GM18517 (cell line): Measurements from ENCODE around the gene MBOAT1.
"Not testable (repeated sequence)": the region's sequence is repeated elsewhere in the genome, so short reads cannot be mapped to it uniquely, and the experiment has no call there.

Experiments used
- ATAC-seq: cut with Tn5 transposase; IDR thresholded peaks from one replicate; pipeline ENCODE4 v1.9.1; 2021; ENCODE audit warnings: mild to moderate bottlenecking, moderate library complexity; ENCODE audit not compliant: unreplicated experiment

Gene MBOAT1

GRCh38 chr6:20204512-20204894 lies 7.8 kb downstream of the MBOAT1 start:
- no peak for ATAC-seq

GRCh38 chr6:20203561-20204511 lies 8.4 kb downstream of the MBOAT1 start:
- ATAC-seq, result no peak

GRCh38 chr6:20202699-20203302 lies 9.5 kb downstream of the MBOAT1 start:
- ATAC-seq, result no peak

- ATAC-seq, result peak; percentile 39
Observed at GRCh38 chr6:20202324-20202658, 10.0 kb downstream of the MBOAT1 start.

- no peak for ATAC-seq
Observed at GRCh38 chr6:20200761-20201630, 11.3 kb downstream of the MBOAT1 start.

GRCh38 chr6:20198775-20199174 lies 13.5 kb downstream of the MBOAT1 start:
- ATAC-seq, result no peak

- no peak for ATAC-seq
Observed at GRCh38 chr6:20198156-20198774, 14.0 kb downstream of the MBOAT1 start.

- no peak for ATAC-seq
Observed at GRCh38 chr6:20197251-20197650, 15.0 kb downstream of the MBOAT1 start.

GRCh38 chr6:20192625-20193024 lies 19.6 kb downstream of the MBOAT1 start:
- ATAC-seq, result no peak

- ATAC-seq, result no peak
Observed at GRCh38 chr6:20191992-20192391, 20.3 kb downstream of the MBOAT1 start.

GRCh38 chr6:20188630-20189075 lies 23.6 kb downstream of the MBOAT1 start:
- no peak for ATAC-seq

- ATAC-seq, result no peak
Observed at GRCh38 chr6:20186981-20187380, 25.3 kb downstream of the MBOAT1 start.

GRCh38 chr6:20183706-20184105 lies 28.6 kb downstream of the MBOAT1 start:
- no peak for ATAC-seq

GRCh38 chr6:20182926-20183521 lies 29.2 kb downstream of the MBOAT1 start:
- ATAC-seq, result no peak

- ATAC-seq, result no peak
Observed at GRCh38 chr6:20182069-20182468, 30.2 kb downstream of the MBOAT1 start.

- ATAC-seq, result peak; percentile 75
Observed at GRCh38 chr6:20180935-20181334, 31.3 kb downstream of the MBOAT1 start.

- ATAC-seq, result not testable (repeated sequence)
Observed at GRCh38 chr6:20179287-20180045, 32.8 kb downstream of the MBOAT1 start.

- ATAC-seq, result no peak
Observed at GRCh38 chr6:20178327-20178726, 33.9 kb downstream of the MBOAT1 start.

- no peak for ATAC-seq
Observed at GRCh38 chr6:20175810-20176410, 36.4 kb downstream of the MBOAT1 start.
